HCT116 (cell line): ENCODE results near the gene KPNA5.

Experiments used
- CEBPB ChIP-seq: IDR thresholded peaks from 2 replicates; pipeline ENCODE4 v1.6.1; 2012; ENCODE audit warnings: low read depth
- ELF1 ChIP-seq: IDR thresholded peaks from 2 replicates; pipeline ENCODE4 v1.6.1; 2012; ENCODE audit warnings: low read depth, borderline replicate concordance
- EZH2 ChIP-seq: fragments of 200-600 bp; sonication (generic); IDR thresholded peaks from 2 replicates; pipeline ENCODE4 v1.6.1; 2017; ENCODE audit warnings: antibody characterized with exemption, mixed run types
- EZH2phosphoT487 ChIP-seq: fragments of 200-600 bp; IDR thresholded peaks from 2 replicates; pipeline ENCODE4 v1.6.1; 2018; ENCODE audit warnings: antibody characterized with exemption, borderline replicate concordance
- JUND ChIP-seq: IDR thresholded peaks from 2 replicates; pipeline ENCODE4 v1.6.1; 2012
- MAX ChIP-seq: IDR thresholded peaks from 2 replicates; pipeline ENCODE4 v1.6.1; 2012
- POLR2A ChIP-seq: IDR thresholded peaks from 2 replicates; pipeline ENCODE4 v1.7.0; 2011; ENCODE audit warnings: borderline replicate concordance; ENCODE audit not compliant: insufficient read depth, insufficient read length; ENCODE audit errors: extremely low read depth
- POLR2AphosphoS5 ChIP-seq: IDR thresholded peaks from 2 replicates; pipeline ENCODE4 v1.6.1; 2011; ENCODE audit warnings: mild to moderate bottlenecking, low read depth, low read length, moderate library complexity
- REST ChIP-seq: IDR thresholded peaks from 2 replicates; pipeline ENCODE4 v1.6.1; 2012; ENCODE audit warnings: low read depth
- SIN3A ChIP-seq: IDR thresholded peaks from 2 replicates; pipeline ENCODE4 v1.6.1; 2012; ENCODE audit warnings: low read depth
- SRF ChIP-seq: IDR thresholded peaks from 2 replicates; pipeline ENCODE4 v1.6.1; 2012; ENCODE audit warnings: low read depth
- TCF7L2 ChIP-seq: IDR thresholded peaks from 2 replicates; pipeline ENCODE4 v1.7.0; 2011; ENCODE audit warnings: borderline replicate concordance, inconsistent platforms; ENCODE audit not compliant: insufficient read depth, insufficient read length; ENCODE audit errors: extremely low read depth
- YY1 ChIP-seq: IDR thresholded peaks from 2 replicates; pipeline ENCODE4 v1.6.1; 2011; ENCODE audit warnings: low read length, low read depth, moderate library complexity, mild to moderate bottlenecking; ENCODE audit not compliant: insufficient replicate concordance; ENCODE audit errors: extremely low read depth
- TF ChIP-seq, protein P1 (sequence below), 3 experiments: fragments of 200-600 bp in 1 of 3; sonication (generic) in 1 of 3; IDR thresholded peaks in 2 of 3; conservative IDR thresholded peaks in 1 of 3; 2 replicates each; pipeline ENCODE4 v1.5.1; 2012 to 2017; ENCODE audit warnings: low read depth in 2 of 3, low read length in 2 of 3, antibody characterized with exemption in 1 of 3, borderline replicate concordance in 1 of 3, control low read depth in 1 of 3, mild to moderate bottlenecking in 1 of 3, mixed read lengths in 1 of 3, mixed run types in 1 of 3, moderate library complexity in 1 of 3; ENCODE audit not compliant: insufficient read depth in 1 of 3

- TF ChIP-seq REST (no peak), SIN3A (no peak), EZH2 (no peak), TCF7L2 (no peak), POLR2AphosphoS5 (no peak), POLR2A (no peak), ELF1 (no peak), CEBPB (no peak), JUND (no peak), YY1 (no peak), EZH2phosphoT487 (no peak), SRF (no peak), MAX (no peak)
- TF ChIP-seq, protein P1, sequence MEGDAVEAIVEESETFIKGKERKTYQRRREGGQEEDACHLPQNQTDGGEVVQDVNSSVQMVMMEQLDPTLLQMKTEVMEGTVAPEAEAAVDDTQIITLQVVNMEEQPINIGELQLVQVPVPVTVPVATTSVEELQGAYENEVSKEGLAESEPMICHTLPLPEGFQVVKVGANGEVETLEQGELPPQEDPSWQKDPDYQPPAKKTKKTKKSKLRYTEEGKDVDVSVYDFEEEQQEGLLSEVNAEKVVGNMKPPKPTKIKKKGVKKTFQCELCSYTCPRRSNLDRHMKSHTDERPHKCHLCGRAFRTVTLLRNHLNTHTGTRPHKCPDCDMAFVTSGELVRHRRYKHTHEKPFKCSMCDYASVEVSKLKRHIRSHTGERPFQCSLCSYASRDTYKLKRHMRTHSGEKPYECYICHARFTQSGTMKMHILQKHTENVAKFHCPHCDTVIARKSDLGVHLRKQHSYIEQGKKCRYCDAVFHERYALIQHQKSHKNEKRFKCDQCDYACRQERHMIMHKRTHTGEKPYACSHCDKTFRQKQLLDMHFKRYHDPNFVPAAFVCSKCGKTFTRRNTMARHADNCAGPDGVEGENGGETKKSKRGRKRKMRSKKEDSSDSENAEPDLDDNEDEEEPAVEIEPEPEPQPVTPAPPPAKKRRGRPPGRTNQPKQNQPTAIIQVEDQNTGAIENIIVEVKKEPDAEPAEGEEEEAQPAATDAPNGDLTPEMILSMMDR (IDR thresholded peaks at IDR 0.05 in 2 of 3, conservative IDR thresholded peaks at IDR 0.05 in 1 of 3; ENCODE audit: borderline replicate concordance in 1 of 3, insufficient read depth in 1 of 3, low read depth in 2 of 3, low read length in 2 of 3): no peak
Observed at GRCh38 chr6:116649129-116649528, 31.9 kb upstream of the KPNA5 start.
